Activated naive CD8-positive, alpha-beta T cell treated with anti-CD3 and anti-CD28 coated beads, Interleukin-2, amount 50 U/mL, for 16 hours (primary cell): ENCODE measurements around the gene ETV2.
A peak's percentile ranks its signal among the peaks of the same experiment; 100 is the strongest.
"Not testable (repeated sequence)": the region's sequence is repeated elsewhere in the genome, so short reads cannot be mapped to it uniquely, and the experiment has no call there.

Source experiments
- DNase-seq: peaks from one replicate; pipeline ENCODE4 v3.0.0-alpha.2; 2020; ENCODE audit warnings: low read depth, low spot score

The ETV2 gene

DNA sequence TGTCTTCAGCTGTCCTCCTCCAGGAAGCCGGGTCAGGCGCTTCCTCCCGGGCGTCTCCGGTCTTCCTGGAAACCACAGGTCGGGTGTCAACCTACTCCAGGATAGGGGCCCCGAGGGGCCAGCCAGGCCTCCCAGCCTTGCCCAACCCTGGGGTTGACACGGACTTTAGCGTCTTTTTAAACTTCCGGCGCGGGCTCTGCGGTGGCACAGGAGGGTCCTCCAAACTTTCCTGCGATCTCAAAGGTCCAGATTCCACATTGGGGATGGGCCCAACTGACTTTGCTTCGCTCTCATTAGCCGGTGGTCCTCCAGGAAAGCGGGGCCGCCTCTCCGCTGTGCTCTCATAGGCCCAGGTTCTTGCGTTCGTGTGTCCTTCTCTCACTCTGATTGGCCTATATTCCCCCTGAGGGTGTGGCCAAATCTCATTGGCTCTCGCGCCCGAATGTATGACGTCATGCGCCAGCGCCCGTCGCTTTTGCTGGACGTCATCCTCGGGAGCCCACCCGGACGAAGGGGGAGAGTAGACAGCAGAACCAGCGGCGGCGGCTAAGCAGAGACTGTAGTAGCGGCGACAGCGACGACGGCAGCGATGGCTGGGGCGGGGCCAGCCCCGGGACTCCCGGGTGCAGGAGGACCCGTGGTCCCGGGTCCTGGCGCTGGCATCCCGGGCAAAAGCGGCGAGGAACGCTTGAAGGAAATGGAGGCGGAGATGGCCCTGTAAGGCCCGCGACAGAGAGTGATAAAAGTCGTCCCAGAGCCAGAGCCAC is 12.8 kb upstream of the ETV2 start, which contains the start of gene RBM42:
TSS of gene RBM42 (plus strand) at position 472 of the 767 bp plus-strand sequence. CDS start at position 590, 118 bp downstream.
- peak; percentile 94 for DNase-seq

DNA sequence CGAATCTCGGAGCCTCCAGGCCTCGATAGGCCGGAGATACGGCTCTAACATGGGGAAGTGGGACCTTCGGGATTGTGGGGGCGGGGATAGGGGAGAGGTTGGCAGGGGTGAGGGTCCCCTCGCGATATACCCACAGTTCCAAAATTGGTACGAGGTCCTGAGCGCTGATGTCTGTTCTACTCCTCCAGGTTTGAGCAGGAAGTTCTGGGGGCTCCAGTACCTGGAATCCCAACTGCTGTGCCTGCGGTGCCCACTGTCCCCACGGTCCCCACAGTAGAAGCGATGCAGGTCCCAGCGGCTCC is 12.3 kb upstream of the ETV2 start:
- DNase-seq, result no peak

DNA sequence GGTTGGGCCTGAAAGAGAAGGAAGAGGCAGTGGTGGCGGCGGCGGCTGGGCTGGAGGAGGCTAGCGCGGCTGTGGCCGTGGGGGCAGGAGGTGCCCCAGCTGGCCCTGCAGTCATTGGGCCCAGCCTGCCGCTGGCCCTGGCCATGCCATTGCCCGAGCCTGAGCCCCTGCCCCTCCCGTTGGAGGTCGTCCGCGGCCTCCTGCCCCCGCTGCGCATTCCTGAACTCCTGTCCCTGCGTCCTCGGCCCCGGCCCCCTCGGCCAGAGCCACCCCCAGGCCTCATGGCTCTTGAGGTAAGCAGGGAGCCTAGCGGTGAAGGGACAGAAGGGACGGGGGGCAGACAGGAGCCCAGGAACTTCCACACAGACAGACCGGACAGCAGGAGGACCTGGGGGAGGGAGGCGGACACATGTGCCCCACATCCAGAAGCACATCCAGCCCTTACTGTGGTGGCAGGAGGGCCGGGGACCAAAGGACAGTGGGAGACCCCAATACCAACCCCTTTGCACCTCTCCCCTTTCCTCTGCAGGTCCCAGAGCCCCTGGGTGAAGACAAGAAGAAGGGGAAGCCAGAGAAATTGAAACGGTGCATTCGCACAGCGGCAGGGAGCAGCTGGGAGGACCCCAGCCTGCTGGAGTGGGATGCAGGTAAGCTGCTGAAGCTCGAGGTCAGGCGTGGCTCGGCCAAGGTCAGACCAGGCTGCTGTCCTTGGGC is 7.7 kb upstream of the ETV2 start:
- no peak for DNase-seq

DNA sequence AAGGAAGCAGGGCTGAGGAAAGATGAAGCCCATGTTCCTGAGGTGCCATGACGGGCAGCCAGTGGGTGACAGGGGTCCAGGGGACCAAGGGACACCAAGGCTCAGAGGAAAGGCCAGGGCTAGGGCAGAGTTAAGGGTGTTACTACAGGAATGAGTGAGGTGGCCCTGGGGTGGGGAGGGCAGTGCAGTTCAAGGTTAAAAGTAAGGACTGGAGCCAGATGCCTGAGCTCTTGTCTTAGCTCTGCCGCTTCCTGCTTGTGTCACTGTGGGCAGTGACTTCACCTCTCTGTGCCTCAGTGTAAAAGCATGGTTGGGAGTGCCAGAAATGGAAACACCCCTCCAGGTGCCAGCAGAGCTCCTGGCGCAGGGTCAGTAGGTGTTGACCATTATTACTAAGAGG is 4.9 kb upstream of the ETV2 start:
- DNase-seq, result no peak

DNA sequence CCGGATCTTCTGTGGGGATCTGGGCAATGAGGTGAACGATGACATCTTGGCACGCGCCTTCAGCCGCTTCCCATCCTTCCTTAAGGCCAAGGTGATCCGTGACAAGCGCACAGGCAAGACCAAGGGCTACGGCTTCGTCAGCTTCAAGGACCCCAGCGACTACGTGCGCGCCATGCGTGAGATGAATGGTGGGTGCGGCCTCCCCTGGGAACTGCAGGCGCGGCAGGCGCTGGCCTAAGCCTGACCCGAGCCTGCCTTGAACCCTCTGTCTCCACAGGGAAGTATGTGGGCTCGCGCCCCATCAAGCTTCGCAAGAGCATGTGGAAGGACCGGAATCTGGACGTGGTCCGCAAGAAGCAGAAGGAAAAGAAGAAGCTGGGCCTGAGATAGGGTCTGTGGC is 4.4 kb upstream of the ETV2 start:
- no peak for DNase-seq

DNA sequence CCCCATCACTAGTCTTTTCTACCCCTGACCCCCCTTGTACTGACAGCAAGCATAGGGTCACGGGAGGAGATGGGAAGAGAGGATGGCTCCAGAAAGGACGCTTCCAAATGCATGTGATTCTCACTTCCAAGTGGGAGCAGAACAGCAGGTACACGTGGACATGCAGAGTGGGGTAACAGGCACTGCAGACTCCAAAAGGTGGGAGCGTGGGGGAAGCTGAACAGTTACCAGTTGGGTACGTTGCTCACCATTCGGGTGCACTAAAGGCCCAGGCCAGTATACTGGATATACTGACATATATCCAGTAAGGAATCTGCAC is 2.3 kb upstream of the ETV2 start:
- no peak for DNase-seq

DNA sequence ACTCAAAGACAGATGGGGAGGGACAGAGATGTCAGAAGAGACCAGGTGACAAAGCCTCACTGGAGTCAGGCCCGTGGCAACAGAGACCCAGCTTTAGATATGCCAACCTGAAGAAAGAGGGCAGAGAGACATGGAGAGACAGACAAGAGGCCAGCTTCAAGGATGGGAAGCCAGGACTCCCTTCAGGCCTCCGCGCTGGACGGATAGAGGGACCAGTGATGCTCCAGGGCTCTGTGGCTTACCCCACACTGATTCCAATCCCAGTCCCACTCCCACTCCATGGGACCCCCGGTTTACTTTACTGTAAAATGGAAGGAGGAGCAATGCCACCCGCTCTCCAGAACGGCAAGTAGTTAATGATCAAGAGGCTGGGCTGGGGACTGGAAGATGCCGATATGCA is 1.7 kb upstream of the ETV2 start:
- DNase-seq, result no peak

DNA sequence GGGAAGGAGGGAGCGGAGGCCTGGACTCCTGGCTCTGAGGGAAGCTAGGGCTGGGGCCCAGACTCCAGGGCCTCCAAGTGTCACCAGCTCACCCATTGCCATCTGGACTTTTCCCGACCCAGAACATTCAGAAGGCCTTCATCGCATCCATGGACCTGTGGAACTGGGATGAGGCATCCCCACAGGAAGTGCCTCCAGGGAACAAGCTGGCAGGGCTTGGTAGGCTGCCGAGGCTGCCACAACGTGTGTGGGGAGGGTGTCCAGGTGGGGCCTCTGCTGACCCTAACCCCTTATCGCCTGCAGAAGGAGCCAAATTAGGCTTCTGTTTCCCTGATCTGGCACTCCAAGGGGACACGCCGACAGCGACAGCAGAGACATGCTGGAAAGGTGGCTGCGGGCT is 767 bp downstream of the ETV2 start:
- no peak for DNase-seq

DNA sequence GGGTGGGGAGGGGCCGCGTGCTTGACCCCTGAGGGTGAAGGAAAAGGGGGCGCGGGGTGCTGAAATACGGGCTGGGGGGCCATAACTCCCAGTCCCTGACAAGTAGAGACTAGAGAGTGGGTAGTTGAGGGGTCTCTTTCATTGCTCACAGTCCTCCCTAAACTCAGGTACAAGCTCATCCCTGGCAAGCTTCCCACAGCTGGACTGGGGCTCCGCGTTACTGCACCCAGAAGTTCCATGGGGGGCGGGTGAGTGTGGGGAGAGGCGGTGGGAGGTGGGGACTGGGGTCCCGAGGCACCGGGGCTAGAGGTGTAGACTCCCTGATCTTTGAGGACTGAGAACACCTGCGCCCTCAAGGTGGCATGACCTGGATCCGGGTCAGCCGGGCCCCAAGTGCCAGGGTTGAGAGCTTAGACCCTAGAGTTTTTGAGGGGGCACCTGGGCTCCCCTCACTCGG is 1.3 kb downstream of the ETV2 start:
- no peak for DNase-seq

DNA sequence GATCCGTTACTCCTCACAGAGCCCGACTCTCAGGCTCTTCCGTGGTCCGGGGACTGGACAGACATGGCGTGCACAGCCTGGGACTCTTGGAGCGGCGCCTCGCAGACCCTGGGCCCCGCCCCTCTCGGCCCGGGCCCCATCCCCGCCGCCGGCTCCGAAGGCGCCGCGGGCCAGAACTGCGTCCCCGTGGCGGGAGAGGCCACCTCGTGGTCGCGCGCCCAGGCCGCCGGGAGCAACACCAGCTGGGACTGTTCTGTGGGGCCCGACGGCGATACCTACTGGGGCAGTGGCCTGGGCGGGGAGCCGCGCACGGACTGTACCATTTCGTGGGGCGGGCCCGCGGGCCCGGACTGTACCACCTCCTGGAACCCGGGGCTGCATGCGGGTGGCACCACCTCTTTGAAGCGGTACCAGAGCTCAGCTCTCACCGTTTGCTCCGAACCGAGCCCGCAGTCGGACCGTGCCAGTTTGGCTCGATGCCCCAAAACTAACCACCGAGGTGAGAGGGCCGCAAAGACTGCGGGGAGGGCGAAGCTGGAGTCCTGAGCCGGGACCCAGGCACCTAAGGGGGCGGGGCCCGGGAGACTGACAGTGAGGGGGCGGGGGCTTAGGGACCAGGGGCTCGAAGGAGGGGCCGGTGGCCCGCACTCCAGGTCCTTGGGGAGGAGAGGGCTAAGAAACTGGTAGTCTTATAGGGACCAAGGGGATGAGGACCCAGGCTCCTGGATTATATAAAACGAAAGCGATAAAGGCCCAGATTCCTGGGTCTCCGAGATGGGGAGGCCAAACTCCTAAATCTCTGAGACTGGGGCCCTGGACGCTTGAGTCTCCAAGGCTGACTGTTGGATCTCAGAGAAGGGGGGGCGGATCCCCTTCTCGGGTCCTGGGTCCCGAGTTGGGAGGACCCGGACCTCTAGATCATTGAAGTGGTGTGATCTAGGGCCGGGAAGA is 2.0 kb downstream of the ETV2 start:
- peak; percentile 59 for DNase-seq

DNA sequence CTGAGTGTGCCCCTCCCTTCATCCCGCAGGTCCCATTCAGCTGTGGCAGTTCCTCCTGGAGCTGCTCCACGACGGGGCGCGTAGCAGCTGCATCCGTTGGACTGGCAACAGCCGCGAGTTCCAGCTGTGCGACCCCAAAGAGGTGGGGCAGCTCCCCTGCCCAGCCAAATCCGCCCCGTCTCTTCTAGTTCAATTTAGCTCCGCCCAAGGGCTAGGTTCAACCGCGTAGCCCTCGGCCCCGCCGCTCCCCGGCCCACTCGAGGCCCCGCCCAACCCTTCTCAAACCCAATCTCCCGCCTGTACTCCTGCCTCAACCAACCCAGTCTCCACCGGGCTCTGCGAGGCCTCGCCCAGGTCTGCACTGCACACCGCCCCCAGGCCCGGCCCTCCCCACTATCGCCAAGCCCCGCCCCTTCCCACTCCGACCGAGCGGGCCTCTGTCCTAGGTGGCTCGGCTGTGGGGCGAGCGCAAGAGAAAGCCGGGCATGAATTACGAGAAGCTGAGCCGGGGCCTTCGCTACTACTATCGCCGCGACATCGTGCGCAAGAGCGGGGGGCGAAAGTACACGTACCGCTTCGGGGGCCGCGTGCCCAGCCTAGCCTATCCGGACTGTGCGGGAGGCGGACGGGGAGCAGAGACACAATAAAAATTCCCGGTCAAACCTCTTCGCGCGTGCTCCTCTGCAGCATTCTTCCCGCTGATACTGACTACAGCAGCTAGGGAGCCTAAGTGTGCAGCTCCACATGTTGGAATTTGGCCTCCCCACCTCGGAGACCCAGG is 2.9 kb downstream of the ETV2 start:
- DNase-seq, result peak; percentile 92

DNA sequence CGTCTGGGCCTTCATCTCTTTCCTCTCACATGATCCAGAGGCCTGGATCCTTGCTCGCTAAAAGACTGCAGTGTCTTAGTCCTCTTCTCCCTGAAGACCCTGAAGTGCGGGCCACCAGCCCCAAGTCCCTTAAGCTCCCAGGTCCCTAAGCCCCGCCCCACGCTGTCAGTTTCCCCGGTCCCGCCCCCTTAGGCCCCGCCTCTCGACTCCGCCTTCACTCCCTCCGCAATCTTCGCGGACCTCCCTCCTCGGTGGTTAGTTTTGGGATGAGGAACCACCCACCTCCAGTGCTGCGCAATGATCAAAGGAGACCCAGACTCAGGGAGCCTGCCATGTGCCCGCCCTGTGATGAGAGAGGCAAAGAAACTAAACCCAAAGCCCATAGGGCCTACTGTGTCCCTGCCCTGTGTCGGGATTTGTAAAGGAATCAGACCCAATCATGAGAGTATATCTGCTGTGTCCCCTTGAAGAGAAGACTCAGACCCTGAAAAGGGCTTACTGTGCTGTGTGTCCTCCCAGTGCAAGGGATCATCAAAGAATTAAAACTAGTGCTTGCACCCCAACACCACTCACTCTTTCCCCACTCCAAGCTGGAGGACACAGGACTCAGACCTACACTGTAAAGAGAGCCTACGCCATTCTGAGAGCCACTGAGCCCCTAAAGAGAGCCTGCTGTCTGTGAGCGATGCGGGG is 3.6 kb downstream of the ETV2 start:
- peak; percentile 52 for DNase-seq

DNA sequence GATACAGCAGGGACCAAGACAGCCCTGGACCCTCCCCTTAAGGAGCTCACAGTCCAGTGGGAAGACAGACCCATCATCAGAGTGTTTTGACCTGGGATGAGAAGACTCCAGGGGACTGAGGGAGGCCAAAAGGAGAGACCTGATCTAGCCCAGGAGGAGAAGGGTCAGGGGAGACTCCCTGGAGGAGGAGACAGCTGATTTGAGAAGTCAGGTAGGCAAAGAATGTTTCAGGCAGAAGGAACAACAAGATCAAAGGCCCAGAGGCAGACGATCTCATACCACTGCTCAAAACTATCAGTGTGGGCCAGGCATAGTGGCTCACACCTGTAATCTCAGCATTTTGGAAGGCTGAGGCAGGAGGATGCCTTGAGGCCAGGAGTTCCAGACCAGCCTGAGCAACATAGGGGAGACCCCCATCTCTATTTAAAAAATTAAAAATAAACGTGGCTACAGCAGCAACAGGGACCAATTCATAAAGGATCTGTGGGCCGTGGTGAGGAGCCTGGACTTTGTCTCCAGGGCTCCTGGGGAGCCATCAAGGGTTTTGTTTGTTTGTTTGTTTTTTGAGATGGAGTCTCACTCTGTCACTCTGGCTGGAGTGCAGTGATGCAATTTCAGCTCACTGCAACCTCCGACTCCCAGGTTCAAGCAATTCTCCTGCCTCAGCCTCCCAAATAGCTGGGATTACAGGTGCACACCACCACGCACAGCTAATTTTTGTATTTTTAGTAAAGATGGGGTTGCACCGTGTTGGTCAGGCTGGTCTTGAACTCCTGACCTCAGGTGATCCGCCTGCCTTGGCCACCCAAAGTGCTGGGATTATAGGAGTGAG is 4.4 kb downstream of the ETV2 start:
- DNase-seq, result no peak

DNA sequence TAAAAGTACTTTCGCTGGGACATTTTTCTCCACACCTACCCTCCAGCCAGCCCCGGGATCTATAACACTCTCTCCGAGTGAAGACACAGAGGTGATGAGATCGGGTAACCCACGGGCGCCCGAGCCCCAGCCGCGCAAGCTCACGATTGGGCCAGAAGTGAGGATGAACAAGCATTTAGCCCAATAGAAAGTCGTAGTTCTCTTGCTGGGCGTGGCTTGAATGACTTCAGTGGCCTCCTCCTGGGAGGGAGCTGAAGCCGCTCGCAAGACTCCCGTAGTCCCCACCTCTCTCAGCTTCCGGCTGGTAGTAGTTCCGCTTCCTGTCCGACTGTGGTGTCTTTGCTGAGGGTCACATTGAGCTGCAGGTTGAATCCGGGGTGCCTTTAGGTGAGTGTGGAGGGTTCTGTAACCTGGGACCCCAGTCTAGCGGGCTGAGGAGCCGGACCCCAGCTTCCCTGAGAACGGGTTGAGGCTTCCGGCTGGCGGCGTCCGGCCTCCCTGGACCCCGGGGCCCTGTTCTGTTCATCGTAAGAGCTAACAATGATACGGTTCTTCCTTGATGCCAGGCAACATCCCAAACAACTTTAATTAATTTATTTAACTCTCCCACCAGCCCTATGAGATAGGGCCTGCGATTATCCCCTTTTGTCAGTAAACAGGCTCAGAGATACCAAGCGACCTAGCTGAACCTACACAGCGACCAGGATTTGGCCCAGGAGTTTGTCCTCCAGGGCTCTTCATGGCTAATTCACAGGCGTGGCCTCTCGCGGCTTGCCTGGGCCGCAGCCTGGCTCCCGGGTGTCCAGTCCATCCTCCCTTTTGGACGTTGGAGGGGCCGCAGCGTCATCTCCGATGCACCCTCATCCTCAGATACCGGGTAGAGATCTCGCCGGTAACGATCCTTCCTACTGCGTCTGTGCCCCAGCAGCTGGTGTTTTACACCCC is 6.7 kb downstream of the ETV2 start, which contains the start of gene COX6B1:
TSS of gene COX6B1 (plus strand) at position 307 of the 945 bp plus-strand sequence. CDS start 2,921 bp downstream, outside the sequence.
- peak; percentile 90 for DNase-seq

DNA sequence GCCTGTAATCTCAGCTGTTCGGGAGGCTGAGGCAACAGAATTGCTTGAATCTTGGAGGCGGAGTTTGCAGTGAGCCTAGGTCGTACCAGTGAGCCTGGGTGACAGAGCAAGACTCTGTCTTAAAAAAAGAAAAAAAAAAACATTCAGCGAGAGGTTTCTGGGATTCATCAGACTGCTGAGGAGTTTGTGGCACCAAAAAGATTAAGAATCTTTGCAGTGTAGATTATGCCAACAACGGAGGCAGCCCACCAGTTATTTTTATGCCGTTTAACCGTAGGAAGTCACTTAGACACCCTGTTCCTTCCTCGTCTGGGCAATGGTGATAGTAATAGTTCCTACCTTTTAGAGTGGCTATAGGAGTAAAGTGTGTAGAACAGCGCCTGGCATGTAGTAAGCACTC is 9.0 kb downstream of the ETV2 start:
- DNase-seq, result no peak

DNA sequence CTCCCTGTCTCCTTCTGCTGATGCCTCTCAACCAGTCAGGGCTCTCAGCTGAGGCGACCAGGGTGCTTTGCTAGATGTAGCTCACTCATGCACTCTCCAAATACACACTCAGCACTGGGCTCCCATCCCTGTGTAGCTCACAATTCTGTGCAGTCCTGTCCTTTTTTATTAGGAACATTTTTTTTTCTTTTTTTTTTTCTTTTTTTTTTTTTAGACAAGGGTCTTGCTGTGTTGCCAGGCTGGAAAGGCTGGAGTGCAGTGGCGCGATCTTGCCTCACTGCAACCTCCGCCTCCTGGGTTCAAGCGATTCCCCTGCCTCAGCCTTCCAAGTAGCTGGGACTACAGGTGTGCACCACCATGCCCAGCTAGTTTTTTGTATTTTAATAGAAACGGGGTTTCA is 13.3 kb downstream of the ETV2 start:
- DNase-seq, result not testable (repeated sequence)

DNA sequence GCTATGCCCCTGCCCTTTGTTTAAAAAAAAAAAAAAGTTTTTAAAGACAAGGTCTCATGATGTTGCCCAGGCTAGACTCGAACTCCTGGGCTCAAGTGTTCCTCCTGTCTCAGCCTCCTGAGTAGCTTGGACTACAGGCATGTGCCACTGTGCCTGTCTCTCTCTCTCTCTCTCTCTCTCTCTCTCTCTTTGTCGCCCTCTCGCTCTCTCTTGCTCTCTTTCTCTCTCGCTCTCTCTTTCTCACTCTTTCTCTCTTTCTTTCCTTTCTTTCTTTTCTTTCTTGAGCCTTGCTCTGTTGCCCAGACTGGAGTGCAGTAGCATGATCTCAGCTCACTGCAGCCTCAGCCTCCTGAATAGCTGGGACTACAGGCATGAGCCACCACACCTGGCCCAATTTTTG is 14.1 kb downstream of the ETV2 start:
- no peak for DNase-seq

DNA sequence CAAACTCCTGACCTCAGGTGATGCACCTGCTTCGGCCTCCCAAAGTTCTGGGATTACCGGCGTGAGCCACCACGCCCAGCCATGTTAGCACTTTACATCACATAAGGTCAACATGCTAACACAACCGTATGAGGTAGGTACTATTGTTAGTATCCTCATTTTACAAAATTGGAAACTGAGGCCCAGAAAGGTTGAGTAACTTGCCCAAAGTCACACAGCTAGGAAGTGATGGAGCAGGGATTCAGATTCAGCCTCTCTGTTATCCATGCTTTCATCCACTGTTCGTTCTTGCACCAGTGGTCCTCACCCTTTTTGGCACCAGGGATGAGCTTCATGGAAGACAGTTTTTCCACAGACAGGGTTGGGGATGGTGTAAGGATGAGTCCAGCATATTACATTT is 15.2 kb downstream of the ETV2 start:
- DNase-seq, result no peak
